SHP77 (cell line): Measurements from ENCODE around the gene RAD21L1.
"Not testable (repeated sequence)": the region's sequence is repeated elsewhere in the genome, so short reads cannot be mapped to it uniquely, and the experiment has no call there.

Source experiments
- DNase-seq, 2 experiments: peaks; one replicate each; lab custom pipeline; 2025; lab: John Stamatoyannopoulos, UW

Gene RAD21L1

GRCh38 chr20:1199212-1199873 lies 26.5 kb upstream of the RAD21L1 start:
- DNase-seq = no peak

GRCh38 chr20:1199964-1200363 lies 25.9 kb upstream of the RAD21L1 start:
- DNase-seq = no peak

DNA sequence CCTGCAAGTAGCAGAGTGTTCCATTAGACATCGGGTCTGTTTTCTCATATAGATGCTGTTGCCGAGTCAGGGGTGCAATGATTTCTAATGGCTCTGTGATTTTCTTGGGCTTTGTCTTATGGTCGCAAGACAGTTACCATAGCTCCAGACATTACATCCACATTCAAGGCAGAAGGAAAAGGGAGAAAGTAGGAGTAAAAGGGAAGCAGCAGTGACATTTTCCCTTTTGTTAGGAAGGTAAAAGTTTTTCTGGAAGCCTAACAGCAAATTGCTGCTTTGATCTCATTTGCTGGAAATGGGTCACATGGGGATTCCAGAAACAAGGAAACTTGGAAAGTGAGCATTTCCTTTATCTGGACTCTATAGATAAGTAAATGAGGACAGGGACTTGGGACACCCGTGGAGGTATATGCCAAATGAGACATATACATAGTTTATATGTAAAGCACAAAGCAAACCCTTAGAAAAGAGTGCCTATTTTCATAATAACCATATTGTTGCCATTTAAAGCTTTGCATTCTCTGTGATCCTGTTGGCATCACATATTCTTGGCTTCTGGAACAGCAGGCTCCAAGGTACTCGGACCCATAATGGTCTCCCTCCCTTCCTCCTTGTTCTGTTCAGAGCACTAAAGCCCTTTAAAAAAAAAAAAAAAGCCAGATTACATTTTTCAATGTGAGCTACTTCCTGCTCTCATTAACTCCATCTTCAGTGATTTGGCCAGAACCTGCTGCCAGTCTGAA lies 22.9 kb upstream of the RAD21L1 start, which contains the start of gene C20orf202:
TSS of gene C20orf202 (plus strand) at position 693 of the 743 bp plus-strand sequence. CDS start 132 bp downstream, outside the sequence.
- no peak for DNase-seq

- DNase-seq = no peak
These were observed 22.2 kb upstream of the RAD21L1 start for GRCh38 chr20:1203630-1204029.

GRCh38 chr20:1204113-1204512 lies 21.7 kb upstream of the RAD21L1 start:
- DNase-seq = no peak

DNA sequence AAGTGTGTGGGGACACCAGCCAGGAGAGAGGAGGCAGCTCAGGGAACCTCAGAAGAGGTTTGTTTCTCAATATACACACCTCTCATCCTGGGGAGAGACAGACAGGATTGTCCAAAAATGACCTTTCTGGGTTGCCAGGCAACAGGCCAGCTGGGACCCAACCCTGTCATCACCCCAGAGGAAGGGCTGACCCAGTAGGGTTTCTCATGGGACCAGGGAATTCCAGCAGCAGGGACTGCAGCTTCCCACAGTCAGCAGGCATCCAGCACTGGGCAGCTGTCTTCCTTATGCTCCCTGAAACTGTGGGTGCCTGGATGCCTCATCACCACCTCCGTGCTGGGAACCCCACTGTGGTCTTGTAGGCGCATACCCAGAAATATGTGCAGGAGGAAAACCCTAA lies 21.3 kb upstream of the RAD21L1 start:
- DNase-seq = no peak

DNA sequence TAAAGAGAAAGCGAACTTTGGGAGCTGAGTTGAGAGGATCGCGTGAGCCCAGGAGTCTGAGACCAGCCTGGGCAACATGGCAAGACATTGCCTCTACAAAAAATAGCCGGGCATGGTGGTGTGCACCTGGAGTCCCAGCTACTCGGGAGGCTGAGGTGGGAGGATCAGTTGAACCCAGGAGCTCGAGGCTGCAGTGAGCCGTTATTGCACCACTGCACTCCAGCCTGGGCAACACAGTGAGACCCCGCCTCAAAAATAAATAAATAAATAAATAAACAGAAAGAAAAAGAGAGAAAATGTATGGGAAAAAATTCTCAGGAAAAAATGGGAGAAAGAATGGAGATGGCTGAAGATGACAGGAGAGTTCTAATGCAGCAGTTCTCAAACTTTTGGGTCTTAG lies 20.0 kb upstream of the RAD21L1 start:
- no peak for DNase-seq

GRCh38 chr20:1206366-1207148 lies 19.3 kb upstream of the RAD21L1 start:
- no peak for DNase-seq

GRCh38 chr20:1207293-1207878 lies 18.5 kb upstream of the RAD21L1 start:
- DNase-seq = no peak

DNA sequence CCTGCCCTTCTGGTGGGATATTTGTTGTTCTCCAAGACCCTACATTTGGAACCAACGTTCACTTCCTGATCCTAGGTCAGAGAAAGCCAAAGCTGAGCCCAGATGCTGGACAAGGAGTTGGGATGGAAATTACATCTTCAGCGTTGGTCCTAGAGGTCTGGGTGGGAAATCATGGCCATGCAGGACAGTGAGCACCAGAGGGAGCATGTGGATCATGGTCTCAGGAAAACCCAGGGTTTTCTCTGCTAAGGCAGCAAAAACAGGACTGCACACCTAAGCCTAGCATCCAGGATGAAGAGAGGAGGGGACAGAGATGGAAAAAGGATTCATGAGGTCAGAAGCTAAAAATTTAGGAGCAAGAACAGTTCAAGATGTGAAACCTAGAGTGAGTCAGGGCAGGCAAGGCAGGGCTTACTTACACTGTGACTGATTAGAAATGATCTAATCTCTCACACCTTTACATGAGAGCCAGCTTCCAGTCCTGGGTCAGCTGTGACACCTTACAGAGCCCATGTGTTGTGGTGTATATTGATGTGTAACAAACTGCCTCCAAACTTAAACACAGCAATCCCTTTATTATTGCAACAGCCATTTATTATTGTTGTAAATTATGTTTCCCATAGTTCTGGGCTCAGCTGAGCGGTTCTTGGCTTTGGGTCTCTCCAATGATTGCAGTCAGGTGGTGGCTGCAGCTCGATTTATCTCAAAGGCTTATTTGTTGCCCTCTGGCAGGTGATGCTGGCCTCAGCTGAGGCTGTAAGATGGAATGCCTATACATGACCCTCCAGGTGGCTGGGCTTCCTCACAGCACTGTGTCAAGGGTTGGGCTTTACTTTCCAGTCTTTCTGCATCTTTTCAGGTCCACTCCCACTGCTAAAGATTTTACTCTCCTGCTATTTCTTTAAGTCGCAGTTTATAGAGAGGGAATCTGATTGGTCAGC lies 16.1 kb upstream of the RAD21L1 start:
- no peak for DNase-seq

- DNase-seq = no peak
These were observed 15.3 kb upstream of the RAD21L1 start for GRCh38 chr20:1210501-1210900.

DNA sequence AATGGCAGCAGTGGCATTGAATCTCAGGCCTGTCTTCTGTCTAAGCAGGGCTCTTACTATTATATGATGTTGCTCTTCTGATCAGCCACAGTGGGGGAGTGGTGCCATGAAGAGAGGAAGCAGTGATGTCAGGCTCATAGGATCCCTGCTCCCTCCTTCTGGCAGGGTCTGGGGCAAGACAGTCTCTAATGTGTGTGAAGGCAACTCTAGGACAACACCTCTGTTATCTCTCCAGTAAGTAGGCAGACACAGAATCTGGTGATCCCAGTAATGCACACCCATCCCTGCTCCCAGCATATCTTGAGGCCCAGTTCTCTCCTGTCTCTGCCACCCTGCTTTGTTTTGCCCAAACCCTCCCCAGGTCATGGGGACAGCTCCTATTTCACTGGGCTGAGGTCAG lies 13.8 kb upstream of the RAD21L1 start:
- no peak for DNase-seq

GRCh38 chr20:1212607-1213396 lies 13.0 kb upstream of the RAD21L1 start:
- peak; percentile 75 to 85 for DNase-seq

DNA sequence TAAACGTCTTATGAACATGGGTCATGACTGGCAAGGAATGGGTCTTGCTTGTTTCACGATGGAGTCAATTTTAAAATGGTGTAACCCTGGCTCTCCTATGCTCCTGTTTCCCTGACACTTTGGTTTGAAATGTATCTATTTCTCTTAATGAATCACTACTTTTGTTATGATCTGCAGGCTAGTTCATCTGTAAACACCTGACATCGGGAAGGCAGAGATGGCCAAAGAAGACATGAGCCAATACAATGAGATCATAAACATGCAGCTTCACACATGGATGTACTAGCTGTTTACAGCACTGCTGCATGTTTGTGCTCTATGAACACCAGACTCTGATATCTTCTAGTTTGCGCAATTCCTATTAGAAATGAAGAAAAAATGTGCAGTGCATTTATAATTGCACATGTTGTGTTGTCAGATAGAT lies 11.0 kb upstream of the RAD21L1 start:
- no peak for DNase-seq

GRCh38 chr20:1215386-1216170 lies 10.3 kb upstream of the RAD21L1 start:
- DNase-seq = no peak

- not testable (repeated sequence) for DNase-seq
These were observed 9.1 kb upstream of the RAD21L1 start for GRCh38 chr20:1216527-1217427.

DNA sequence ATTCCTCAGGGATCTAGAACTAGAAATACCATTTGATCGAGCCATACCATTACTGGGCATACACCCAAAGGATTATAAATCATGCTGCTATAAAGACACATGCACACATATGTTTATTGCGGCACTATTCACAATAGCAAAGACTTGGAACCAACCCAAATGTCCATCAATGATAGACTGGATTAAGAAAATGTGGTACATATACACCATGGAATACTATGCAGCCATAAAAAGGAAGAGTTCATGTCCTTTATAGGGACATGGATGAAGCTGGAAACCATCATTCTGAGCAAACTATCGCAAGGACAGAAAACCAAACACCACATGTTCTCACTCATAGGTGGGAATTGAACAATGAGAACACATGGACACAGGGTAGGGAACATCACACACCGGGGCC lies 3.1 kb upstream of the RAD21L1 start:
- not testable (repeated sequence) for DNase-seq

DNA sequence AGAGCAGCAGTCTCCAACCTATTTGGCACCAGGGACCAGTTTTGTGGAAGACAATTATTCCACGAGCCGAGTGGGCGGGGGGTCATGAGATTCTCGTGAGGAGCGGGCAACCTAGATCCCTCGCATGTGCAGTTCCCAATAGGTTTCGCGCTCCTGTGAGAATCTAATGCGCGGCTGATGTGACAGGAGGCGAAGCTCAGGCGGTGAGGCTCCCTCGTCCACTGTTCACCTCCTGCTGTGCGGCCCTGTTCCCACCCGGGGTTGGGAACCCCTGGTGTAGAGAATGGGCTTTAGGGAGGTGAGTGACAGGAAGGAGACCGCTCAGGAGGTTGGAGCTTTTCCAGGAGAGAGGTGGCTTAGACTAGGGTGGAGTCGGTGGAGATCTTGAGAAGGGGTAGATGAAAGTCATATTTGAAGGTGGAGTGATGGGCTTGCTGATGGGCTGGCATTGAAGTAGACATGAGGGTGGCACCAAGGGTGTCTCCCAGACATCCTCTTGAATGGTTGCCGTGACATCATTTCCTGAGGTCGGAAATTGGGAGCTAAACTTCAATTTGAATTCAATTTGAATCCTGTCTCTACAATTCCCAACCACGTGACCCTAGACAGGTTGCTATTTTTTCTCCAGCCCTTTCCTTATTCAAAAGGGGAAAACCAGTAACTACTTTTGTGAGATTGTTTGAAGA lies 1.5 kb upstream of the RAD21L1 start:
- no peak for DNase-seq
